Ureter (tissue), 1 donor: ENCODE results near the gene PDE4D. TPM values are rescaled to one million over a fixed set of nuclear protein-coding genes. Genes with fewer than 3 reads are reported as not detected.
"Not testable (repeated sequence)": the region's sequence is repeated elsewhere in the genome, so short reads cannot be mapped to it uniquely, and the experiment has no call there.

Experiments used
- DNase-seq: peaks from one replicate; pipeline ENCODE4 v3.0.0-alpha.2; 2020; ENCODE audit warnings: low spot score
- total RNA-seq: library from RNA; stranded (reverse); gene quantifications from one replicate; pipeline ENCODE4 v1.2.4, GENCODE V29; 2023
- donor health status: DM: yes; HTN: yes; CAD: no.

Gene PDE4D
- total RNA-seq, 1 donor from 2014 or later, result 106 TPM

DNA sequence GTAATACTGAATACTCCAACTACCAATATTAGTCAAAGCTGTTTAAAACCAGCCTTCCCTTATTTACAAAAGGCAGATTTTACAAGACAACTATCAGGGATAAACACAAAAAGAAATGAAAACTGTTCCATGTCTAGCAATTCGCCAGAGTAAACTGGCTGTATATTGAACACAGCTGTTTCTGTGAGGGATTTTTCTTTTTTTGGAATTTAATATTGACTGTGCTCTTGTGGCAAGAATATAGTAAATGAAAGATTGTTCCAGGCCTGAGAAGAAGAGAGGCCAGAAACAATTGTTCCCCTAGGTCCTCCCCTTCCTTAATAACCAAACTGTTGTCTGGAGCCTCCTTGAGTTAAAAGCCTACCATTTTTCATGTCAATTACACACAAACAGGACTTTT lies 188.6 kb downstream of the PDE4D start:
- DNase-seq, result no peak

- DNase-seq, result no peak
These were observed 189.7 kb downstream of the PDE4D start for GRCh38 chr5:59703789-59704188.

DNA sequence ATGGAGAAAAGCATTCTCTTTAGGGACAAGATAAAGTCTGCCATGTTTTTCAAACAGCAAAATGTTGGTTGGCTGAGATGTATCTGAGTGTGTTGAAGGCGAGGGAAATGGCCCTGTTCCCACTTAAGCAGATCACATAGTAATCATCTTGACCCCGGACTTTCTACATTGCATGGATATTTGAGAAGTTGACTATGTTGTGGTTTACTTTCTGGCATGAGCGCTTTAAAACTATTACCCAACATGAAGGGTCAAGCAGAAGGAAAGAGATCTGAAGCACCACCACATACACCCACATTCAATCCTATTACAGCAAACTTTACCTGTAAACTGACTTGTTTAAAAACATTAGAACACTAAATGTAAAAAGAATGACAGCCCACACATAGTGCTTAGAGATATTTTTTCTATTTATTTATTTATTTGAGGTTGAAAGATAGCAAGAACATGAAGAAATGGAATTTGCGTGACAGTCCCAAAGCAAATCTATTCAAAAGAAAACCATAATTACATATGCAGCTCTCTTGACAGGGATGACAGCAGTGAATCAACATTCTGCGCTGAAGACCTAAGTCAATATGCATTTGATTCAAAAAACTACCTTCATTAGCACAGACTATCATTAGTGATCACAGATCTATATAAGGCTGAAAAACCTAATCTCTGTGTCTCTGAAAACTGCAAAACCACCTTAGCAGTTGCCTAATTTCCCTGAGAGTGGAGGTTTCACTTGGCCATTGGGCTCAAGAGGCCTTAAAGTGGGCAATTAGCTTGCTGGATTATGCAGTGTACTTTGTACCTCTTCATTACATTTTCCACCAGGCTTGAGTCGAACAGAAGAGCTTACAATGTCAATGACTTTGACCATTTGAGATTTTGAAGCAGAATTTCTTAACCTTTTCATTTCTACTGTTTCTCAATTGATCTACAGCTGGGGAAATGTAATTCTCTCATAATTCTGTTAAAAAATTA lies 195.0 kb downstream of the PDE4D start:
- DNase-seq, result no peak

DNA sequence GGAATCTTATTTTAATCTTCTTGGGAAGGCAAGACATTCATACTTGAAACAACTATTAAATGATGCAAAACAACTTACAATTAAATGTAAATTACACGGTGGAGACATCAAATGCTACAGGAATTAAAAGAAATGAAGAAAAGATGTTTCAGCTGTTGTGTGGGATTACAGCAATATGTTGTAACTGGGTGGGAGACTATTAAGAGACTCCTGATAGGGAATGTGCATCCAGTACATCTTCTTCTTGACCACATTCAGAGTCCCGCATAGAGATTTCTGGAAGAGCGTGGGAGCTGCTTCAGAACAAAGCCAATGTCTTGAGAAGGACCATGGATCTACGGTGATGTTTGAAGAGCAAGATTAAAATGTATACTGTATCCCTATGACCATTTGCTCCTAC lies 199.1 kb downstream of the PDE4D start:
- no peak for DNase-seq

DNA sequence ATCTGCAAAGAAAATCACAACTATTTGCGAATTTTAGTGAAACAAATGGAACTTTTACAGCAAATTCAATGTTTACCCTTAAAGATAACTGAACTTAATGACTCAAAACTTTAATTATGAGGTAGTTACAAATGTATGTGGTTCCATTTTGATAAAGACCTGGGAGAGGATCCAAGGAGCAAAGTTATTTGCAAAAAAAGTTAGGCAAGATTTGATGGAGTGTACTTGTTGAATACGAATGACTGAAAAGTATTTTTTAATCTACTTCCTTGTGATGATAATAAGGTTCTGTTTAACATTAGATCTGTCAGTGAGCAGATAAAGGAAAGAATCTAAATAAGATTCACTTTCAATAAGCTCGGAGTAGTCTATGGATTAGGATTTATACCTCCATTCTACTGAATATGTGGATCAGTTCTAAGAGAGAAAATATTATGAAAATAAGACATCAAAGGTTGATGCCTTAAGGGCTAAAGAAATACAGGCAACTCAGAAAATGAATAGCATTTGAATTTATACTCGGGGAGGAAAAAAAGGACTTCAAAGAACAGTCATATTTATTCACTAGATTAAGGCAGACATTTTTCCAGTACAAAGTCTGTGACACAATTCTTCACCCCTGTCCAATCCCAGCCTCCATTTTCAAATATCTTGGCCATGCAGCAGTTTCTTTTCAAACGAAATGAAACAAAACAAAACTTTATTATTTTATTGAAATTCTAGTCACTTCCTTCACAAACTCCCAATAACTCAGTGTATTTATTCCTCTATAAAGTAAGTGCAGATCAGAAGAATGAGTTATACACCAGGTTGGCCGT lies 199.8 kb downstream of the PDE4D start:
- DNase-seq, result no peak

DNA sequence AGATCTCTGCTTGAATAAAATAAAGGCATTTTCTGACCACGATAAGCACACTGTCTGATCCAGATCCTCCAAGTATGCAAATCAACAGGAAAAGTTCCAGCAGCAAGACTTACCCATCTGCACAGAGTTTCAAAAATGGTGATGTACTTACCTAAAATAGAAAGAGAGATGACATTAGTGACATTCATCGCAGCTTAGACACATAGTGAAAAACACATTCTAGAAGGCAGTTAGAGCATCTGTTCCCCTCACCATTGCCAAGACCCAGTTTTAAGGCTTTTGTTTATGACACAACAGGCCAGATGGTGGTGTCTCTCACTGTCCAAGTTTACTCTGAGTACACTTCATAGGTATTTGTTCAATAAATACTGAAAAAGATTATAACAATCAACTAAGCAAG lies 207.7 kb downstream of the PDE4D start:
- DNase-seq, result no peak

DNA sequence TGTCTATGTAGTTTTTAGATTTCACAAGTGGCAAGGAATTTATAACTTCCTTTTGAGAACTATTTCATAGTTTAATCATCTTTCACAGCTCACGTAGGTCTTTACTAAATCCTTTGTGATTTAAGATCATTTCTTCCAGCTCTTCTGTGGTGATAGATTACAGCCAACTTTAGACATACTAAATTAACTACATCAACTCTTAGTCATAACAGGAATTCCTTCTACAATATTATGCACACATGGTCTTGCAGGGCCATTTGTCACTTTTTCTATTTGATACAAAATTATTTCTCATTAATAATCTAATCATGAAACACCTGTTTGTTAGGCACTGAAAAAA lies 208.4 kb downstream of the PDE4D start:
- no peak for DNase-seq

GRCh38 chr5:59684388-59685190 lies 208.9 kb downstream of the PDE4D start:
- no peak for DNase-seq

- DNase-seq, result no peak
These were observed 210.2 kb downstream of the PDE4D start for GRCh38 chr5:59683311-59683710.

DNA sequence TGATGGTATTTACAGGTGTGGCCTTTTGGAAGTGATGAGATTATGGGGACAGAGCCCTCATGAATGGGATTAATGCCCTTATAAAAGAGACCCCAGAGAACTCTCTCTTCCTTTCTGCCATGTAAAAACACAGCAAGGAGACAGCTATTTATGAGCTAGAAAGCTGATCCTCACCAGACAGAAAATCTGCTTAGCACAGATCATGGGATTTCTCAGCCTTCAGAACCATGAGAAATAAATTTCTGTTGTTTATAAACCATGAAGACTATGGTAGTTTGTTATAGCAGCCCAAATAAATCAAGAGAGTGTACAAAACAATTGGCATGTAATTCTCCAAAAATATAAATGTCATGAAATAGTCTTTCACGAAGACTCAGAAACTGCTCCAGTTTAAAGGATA lies 211.0 kb downstream of the PDE4D start:
- DNase-seq, result no peak

DNA sequence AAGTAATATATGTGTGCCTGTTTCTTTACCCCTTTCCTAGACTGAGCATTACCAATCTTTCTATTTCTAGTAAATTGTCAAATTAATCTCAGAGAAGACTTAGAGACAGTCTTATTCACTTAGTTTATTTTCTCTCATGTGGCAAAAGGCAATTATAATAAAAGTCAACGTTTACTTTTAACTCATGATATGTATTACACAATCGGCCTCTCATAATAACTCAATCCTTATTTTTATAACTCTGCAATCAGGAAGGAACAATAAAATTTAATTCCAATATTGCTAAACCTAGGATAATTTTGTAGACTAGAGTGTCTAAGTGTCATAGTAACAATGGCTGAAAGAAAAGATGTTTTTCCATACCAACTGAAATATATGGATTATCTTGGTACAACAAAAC lies 214.6 kb downstream of the PDE4D start:
- DNase-seq, result no peak

GRCh38 chr5:59674763-59675162 lies 218.8 kb downstream of the PDE4D start:
- no peak for DNase-seq

DNA sequence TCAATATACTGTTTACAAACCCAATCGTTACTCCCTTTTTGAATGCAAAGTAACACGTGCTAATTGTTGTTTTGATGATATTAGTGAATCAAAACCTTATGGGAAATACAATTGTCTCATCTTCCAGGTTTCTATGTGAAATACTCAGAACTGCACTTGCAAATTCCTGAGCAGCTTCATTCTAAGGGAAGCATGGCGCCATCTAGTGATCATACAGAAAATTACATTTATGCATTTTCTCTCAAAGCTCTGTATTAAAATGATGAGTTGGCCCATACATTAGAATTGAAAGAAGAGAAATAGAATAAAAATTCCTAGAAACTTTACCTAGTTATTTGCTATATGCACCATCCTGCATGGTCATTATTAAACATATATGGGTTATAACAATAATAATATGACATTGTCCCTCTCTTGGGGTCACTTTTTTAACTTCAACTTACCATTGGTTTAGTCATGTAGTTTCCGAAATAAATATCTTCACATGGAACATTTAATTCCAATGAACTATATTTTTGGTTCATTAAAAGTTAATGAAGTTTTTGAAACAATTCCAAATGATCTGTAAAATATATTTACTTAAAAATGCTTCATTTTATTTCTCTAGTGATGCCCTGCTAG lies 220.0 kb downstream of the PDE4D start:
- no peak for DNase-seq

- DNase-seq, result no peak
These were observed 227.0 kb downstream of the PDE4D start for GRCh38 chr5:59666440-59667068.

DNA sequence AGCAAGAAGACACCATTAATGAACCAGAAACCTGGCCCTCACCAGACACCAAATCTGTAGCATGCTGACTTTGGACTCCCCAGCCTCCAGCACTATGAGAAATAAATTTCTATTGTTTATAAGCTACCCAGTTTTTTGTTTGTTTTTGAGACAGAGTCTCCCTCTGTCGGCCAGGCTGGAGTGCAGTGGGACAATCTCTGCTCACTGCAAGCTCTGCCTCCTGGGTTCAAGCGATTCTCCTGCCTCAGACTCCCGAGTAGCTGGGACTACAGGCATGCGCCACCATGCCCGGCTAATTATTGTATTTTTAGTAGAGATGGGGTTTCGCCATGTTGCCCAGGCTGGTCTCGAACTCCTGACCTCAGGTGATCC lies 227.7 kb downstream of the PDE4D start:
- DNase-seq, result not testable (repeated sequence)

DNA sequence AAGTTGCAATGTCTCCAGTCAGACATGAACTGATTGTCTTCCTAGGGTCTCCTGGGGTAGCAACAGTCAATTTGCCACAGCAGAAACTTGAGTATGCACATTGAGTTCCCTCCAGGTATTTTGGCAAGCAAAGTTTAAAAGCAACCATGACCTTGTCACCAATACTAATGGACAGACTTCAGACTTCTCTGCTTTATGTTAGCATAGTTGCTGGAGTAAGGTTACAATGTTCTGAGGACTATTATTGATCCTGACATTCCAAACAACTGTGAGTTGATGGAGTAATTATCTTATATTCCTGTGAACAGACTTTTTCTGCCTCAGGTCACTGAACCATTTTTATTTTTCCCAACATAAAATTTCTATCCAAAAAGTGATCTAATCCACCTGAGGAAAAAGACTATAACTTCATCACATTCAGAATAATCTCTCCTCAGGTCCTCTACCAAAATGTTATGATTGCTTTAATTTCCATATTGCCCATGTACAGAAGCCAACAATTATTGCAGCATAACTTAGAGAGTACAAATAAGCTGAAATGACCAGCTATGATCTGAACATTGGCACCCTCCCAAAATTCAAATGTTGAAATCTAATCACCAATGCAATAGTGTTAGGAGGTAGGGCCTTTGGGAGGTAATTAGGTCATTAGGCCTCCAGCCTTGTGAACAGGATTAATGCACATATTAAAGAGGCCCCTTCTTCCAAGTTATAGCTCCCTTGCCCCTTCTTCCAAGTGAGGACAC lies 228.3 kb downstream of the PDE4D start:
- no peak for DNase-seq

GRCh38 chr5:59661954-59662615 lies 231.4 kb downstream of the PDE4D start:
- no peak for DNase-seq

GRCh38 chr5:59661311-59661710 lies 232.2 kb downstream of the PDE4D start:
- DNase-seq, result no peak

- no peak for DNase-seq
These were observed 232.8 kb downstream of the PDE4D start for GRCh38 chr5:59660737-59661136.
